BJ (cell line): ENCODE data around the gene POLR2I. TPM values are rescaled to one million over a fixed set of nuclear protein-coding genes. Genes with fewer than 3 reads are reported as not detected.

Source experiments
- CTCF ChIA-PET: fragments of 350-600 bp; formaldehyde crosslinking; extraction: SDS; loops from one replicate; lab custom pipeline; 2021; ENCODE audit warnings: antibody characterized with exemption, inconsistent platforms; lab: Yijun Ruan, JAX
- POLR2A ChIA-PET: fragments of 300-600 bp; sonication (Branson Sonifier 250); formaldehyde crosslinking; extraction: SDS; loops from one replicate; lab custom pipeline; 2021; ENCODE audit warnings: antibody characterized with exemption; lab: Charles Lee
- DNase-seq: peaks from one replicate; pipeline ENCODE4 v3.0.0-alpha.2; 2011; ENCODE audit warnings: low read depth
- H3K27me3 ChIP-seq: 2 replicates; pipeline ENCODE4 v1.6.0; 2011; ENCODE audit warnings: low read length; ENCODE audit not compliant: control insufficient read depth, insufficient read depth
- H3K36me3 ChIP-seq: 2 replicates; pipeline ENCODE4 v1.5.1; 2011; ENCODE audit warnings: low read length; ENCODE audit not compliant: control insufficient read depth, insufficient read depth
- H3K4me3 ChIP-seq: 2 replicates; pipeline ENCODE4 v1.5.1; 2011; ENCODE audit warnings: low read depth, mild to moderate bottlenecking, control low read depth, low read length
- CTCF ChIP-seq: IDR thresholded peaks from 2 replicates; pipeline ENCODE4 v1.5.1; 2011; ENCODE audit warnings: low read depth, mild to moderate bottlenecking, control low read depth, inconsistent platforms, low read length, moderate library complexity; ENCODE audit not compliant: insufficient read depth
- polyA plus RNA-seq: library from polyadenylated mRNA; depleted of rRNA; stranded (reverse); fragments of >200 nt; gene quantifications from 2 replicates; pipeline ENCODE4 v1.2.3, GENCODE V29; 2011

The POLR2I gene
- polyA plus RNA-seq, 1 experiment, result 94.0 TPM

GRCh38 chr19:36089847-36090246, 24.8 kb downstream of the POLR2I start:
- Histone ChIP-seq H3K27me3 (no peaks in the 10 kb centered on the region), H3K36me3 (peaks cover 5% of the 10 kb centered on the region), H3K4me3 (no peak overlapping the region)
- ChIA-PET CTCF (interaction anchor here (0.8 kb wide), 1 partner anchor 31 kb away, joined by 3 read pairs; no protein-coding TSS in a partner anchor), POLR2A (no interaction called here)
- TF ChIP-seq CTCF, result no peak
- DNase-seq, result no peak

GRCh38 chr19:36086326-36086725, 28.3 kb downstream of the POLR2I start:
- peaks cover 3% of the 10 kb centered on the region for H3K36me3 ChIP-seq
- ChIA-PET CTCF (no interaction called here), POLR2A (no interaction called here)
- no peak for DNase-seq
- no peaks in the 10 kb centered on the region for H3K27me3 ChIP-seq
- TF ChIP-seq CTCF, result no peak
- H3K4me3 ChIP-seq, result no peak overlapping the region

GRCh38 chr19:36084231-36085009, 30.3 kb downstream of the POLR2I start:
- DNase-seq, result no peak
- no peak overlapping the region for H3K4me3 ChIP-seq
- ChIA-PET POLR2A (no interaction called here), CTCF (no interaction called here)
- TF ChIP-seq CTCF, result no peak
- peaks cover 1% of the 10 kb centered on the region for H3K36me3 ChIP-seq
- H3K27me3 ChIP-seq, result no peaks in the 10 kb centered on the region

- POLR2A ChIA-PET, result no interaction called here
Measured at GRCh38 chr19:36082916-36083315, 31.8 kb downstream of the POLR2I start.

GRCh38 chr19:36081894-36082293, 32.8 kb downstream of the POLR2I start:
- POLR2A ChIA-PET, result no interaction called here
- no peak for TF ChIP-seq CTCF
- no peak for DNase-seq
- H3K27me3 ChIP-seq, result no peaks in the 10 kb centered on the region
- no peak overlapping the region for H3K4me3 ChIP-seq
- CTCF ChIA-PET, result no interaction called here
- peaks cover 1% of the 10 kb centered on the region for H3K36me3 ChIP-seq

More at GRCh38 chr19:36082916-36083315, 31.8 kb downstream of the POLR2I start:
- H3K36me3 ChIP-seq, result peaks cover 1% of the 10 kb centered on the region
- DNase-seq, result no peak
- no peaks in the 10 kb centered on the region for H3K27me3 ChIP-seq
- H3K4me3 ChIP-seq, result no peak overlapping the region
- CTCF ChIA-PET, result interaction anchor here (0.9 to 1.4 kb wide), 3 partner anchors 10 to 45 kb away, joined by 3 to 4 read pairs (median 3); partner anchors contain the start of gene TBCB
- no peak for TF ChIP-seq CTCF
